ENCODE results near the gene NEK10.

GRCh38 chr3:27239951-27240350, 129.2 kb downstream of the NEK10 start:
- TF ChIP-seq CTCF (IDR thresholded peaks at IDR 0.05) (no peak), EZH2 (IDR thresholded peaks at IDR 0.05; ENCODE audit: borderline replicate concordance, insufficient read depth, low read depth, low read length, poor library complexity, severe bottlenecking) (no peak)

All from B cell (primary cell).